Measurements from ENCODE around the gene TRIM41. TPM values are rescaled to one million over a fixed set of nuclear protein-coding genes. Genes with fewer than 3 reads are reported as not detected.

TRIM41 gene
- total and polyA plus RNA-seq, 2 of the 13 experiments (the other 11 are each of a cell fraction or from before 2014, with no cell fraction given), result 10.2 to 16.7 TPM

DNA sequence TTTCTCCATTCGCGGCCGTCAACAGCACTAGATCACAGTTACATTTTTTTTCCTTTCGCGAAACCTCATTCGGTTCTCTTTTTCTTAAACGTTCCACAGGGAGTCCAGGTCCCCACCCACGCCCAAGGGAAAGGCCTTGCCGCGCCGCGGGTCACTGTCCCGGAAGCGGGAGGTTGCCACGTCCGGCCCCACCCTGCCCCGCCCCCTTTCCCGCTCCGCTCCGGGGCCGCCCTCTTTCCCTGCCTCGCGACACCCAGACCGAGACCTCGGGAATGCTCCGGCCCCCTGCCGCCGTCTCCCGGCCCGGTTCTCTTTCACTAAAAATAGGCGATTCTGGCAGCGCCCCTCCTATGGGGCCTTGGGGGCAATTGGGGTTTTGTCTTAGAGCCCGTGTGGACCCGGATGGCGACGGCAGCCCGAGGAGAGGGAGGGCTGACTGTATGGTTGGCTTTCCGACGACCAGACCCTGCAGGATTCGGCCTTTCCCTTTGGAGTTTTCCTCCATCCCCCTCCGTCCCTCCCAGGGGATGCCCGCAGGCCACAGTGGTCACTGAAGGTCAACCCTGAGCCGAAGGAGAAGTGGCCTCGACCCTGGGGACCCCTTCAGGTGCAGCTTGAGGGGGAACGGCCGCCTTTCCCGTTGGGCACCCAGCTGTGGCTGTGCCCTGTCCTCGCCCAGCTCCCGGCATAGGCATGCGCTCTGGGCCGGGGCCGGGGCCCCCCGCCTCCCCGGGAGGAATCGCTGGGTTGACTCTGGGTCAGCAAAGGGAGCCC lies 23.4 kb downstream of the TRIM41 start (continued):
- TF ChIP-seq ZNF558 (CRISPR knock-in tag; IDR thresholded peaks at IDR 0.05; ENCODE audit: borderline replicate concordance), result no peak
- TF ChIP-seq ZNF768 (CRISPR knock-in tag; IDR thresholded peaks at IDR 0.05), result no peak
- peak; percentile 67 for TF ChIP-seq SP4 (CRISPR knock-in tag; IDR thresholded peaks at IDR 0.05)
- TF ChIP-seq, protein P1, sequence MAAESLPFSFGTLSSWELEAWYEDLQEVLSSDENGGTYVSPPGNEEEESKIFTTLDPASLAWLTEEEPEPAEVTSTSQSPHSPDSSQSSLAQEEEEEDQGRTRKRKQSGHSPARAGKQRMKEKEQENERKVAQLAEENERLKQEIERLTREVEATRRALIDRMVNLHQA (CRISPR knock-in tag; IDR thresholded peaks at IDR 0.05), result no peak
- 0 out of 2 replicates have a peak, but pooled peaks have one; percentile 44 for TF ChIP-seq MAZ (IDR thresholded peaks at IDR 0.05; ENCODE audit: borderline replicate concordance, low read depth, low read length)
- 0 out of 2 replicates have a peak, but pooled peaks have one; percentile 8 for TF ChIP-seq MAZ (CRISPR knock-in tag; IDR thresholded peaks at IDR 0.05; ENCODE audit: low read depth)
- TF ChIP-seq TEAD2 (CRISPR knock-in tag; IDR thresholded peaks at IDR 0.05), result no peak
- TF ChIP-seq, protein P2, sequence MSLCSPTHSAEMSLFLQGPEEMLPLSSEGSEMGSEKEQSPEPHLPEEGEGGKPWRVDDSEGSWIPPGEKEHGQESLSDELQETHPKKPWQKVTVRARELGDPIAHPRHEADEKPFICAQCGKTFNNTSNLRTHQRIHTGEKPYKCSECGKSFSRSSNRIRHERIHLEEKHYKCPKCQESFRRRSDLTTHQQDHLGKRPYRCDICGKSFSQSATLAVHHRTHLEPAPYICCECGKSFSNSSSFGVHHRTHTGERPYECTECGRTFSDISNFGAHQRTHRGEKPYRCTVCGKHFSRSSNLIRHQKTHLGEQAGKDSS (CRISPR knock-in tag; IDR thresholded peaks at IDR 0.05; ENCODE audit: borderline replicate concordance, low read depth), result no peak
- TF ChIP-seq, protein P3, sequence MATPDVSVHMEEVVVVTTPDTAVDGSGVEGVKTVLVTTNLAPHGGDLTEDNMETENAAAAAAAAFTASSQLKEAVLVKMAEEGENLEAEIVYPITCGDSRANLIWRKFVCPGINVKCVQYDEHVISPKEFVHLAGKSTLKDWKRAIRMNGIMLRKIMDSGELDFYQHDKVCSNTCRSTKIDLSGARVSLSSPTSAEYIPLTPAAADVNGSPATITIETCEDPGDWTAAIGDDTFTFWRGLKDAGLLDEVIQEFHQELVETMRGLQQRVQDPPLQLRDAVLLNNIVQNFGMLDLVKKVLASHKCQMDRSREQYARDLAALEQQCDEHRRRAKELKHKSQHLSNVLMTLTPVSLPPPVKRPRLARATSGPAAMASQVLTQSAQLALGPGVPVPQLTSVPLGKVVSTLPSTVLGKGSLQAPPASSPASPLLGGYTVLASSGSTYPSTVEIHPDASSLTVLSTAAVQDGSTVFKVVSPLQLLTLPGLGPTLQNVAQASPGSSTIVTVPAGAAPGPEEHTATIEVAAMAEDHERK (CRISPR knock-in tag; IDR thresholded peaks at IDR 0.05; ENCODE audit: low read depth), result no peak
- TF ChIP-seq JDP2 (CRISPR knock-in tag; IDR thresholded peaks at IDR 0.05; ENCODE audit: borderline replicate concordance), result no peak; the same call in 1 of the 2 replicates
- peak; percentile 78 for TF ChIP-seq GFI1 (CRISPR knock-in tag; IDR thresholded peaks at IDR 0.05; ENCODE audit: borderline replicate concordance)
- TF ChIP-seq, protein P4, sequence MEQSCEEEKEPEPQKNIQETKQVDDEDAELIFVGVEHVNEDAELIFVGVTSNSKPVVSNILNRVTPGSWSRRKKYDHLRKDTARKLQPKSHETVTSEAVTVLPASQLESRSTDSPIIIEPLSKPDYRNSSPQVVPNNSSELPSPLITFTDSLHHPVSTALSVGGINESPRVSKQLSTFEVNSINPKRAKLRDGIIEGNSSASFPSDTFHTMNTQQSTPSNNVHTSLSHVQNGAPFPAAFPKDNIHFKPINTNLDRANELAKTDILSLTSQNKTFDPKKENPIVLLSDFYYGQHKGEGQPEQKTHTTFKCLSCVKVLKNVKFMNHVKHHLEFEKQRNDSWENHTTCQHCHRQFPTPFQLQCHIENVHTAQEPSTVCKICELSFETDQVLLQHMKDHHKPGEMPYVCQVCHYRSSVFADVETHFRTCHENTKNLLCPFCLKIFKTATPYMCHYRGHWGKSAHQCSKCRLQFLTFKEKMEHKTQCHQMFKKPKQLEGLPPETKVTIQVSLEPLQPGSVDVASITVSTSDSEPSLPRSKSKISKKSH (CRISPR knock-in tag; IDR thresholded peaks at IDR 0.05; ENCODE audit: borderline replicate concordance), result no peak
- TF ChIP-seq NFKBIZ (CRISPR knock-in tag; IDR thresholded peaks at IDR 0.05), result no peak
- TF ChIP-seq RAD21 (CRISPR knock-in tag; IDR thresholded peaks at IDR 0.05), result no peak
- TF ChIP-seq, protein P5, sequence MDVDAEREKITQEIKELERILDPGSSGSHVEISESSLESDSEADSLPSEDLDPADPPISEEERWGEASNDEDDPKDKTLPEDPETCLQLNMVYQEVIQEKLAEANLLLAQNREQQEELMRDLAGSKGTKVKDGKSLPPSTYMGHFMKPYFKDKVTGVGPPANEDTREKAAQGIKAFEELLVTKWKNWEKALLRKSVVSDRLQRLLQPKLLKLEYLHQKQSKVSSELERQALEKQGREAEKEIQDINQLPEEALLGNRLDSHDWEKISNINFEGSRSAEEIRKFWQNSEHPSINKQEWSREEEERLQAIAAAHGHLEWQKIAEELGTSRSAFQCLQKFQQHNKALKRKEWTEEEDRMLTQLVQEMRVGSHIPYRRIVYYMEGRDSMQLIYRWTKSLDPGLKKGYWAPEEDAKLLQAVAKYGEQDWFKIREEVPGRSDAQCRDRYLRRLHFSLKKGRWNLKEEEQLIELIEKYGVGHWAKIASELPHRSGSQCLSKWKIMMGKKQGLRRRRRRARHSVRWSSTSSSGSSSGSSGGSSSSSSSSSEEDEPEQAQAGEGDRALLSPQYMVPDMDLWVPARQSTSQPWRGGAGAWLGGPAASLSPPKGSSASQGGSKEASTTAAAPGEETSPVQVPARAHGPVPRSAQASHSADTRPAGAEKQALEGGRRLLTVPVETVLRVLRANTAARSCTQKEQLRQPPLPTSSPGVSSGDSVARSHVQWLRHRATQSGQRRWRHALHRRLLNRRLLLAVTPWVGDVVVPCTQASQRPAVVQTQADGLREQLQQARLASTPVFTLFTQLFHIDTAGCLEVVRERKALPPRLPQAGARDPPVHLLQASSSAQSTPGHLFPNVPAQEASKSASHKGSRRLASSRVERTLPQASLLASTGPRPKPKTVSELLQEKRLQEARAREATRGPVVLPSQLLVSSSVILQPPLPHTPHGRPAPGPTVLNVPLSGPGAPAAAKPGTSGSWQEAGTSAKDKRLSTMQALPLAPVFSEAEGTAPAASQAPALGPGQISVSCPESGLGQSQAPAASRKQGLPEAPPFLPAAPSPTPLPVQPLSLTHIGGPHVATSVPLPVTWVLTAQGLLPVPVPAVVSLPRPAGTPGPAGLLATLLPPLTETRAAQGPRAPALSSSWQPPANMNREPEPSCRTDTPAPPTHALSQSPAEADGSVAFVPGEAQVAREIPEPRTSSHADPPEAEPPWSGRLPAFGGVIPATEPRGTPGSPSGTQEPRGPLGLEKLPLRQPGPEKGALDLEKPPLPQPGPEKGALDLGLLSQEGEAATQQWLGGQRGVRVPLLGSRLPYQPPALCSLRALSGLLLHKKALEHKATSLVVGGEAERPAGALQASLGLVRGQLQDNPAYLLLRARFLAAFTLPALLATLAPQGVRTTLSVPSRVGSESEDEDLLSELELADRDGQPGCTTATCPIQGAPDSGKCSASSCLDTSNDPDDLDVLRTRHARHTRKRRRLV (CRISPR knock-in tag; IDR thresholded peaks at IDR 0.05), result 0 out of 2 replicates have a peak, but pooled peaks have one; percentile 53
- TF ChIP-seq NFIC (IDR thresholded peaks at IDR 0.05; ENCODE audit: low read length), result no peak
- no peak for TF ChIP-seq XBP1 (CRISPR knock-in tag; IDR thresholded peaks at IDR 0.05)
- TF ChIP-seq CENPT (CRISPR knock-in tag; IDR thresholded peaks at IDR 0.05; ENCODE audit: low read depth), result no peak
- TF ChIP-seq, protein P6, sequence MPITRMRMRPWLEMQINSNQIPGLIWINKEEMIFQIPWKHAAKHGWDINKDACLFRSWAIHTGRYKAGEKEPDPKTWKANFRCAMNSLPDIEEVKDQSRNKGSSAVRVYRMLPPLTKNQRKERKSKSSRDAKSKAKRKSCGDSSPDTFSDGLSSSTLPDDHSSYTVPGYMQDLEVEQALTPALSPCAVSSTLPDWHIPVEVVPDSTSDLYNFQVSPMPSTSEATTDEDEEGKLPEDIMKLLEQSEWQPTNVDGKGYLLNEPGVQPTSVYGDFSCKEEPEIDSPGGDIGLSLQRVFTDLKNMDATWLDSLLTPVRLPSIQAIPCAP (CRISPR knock-in tag; IDR thresholded peaks at IDR 0.05; ENCODE audit: low read depth), result 0 out of 2 replicates have a peak, but pooled peaks have one; percentile 71
